Neural progenitor cell (in vitro differentiated cells): ENCODE data around the gene NPR3. TPM values are rescaled to one million over a fixed set of nuclear protein-coding genes. Genes with fewer than 3 reads are reported as not detected.

Experiments
- DNase-seq: peaks from one replicate; pipeline ENCODE4 v3.0.0-alpha.2; 2016; ENCODE audit warnings: low spot score
- H2AFZ ChIP-seq: fragments of 200-600 bp; sonication (generic); replicated peaks from 2 replicates; pipeline ENCODE4 v1.6.1; 2016; ENCODE audit warnings: antibody characterized with exemption
- H3F3A ChIP-seq: fragments of 200-600 bp; sonication (generic); 2 replicates; pipeline ENCODE4 v1.6.1; 2016; ENCODE audit warnings: antibody characterized with exemption, low read depth
- H3K27ac ChIP-seq: fragments of 200-600 bp; sonication (generic); 2 replicates; pipeline ENCODE4 v1.5.1; 2016; ENCODE audit warnings: mild to moderate bottlenecking
- H3K27me3 ChIP-seq: fragments of 200-600 bp; sonication (generic); 2 replicates; pipeline ENCODE4 v1.6.1; 2016; ENCODE audit warnings: mild to moderate bottlenecking, moderate library complexity
- H3K36me3 ChIP-seq: fragments of 200-600 bp; sonication (generic); 2 replicates; pipeline ENCODE4 v1.5.1; 2016
- H3K4me1 ChIP-seq: fragments of 200-600 bp; sonication (generic); 2 replicates; pipeline ENCODE4 v1.6.1; 2016; ENCODE audit warnings: mixed run types
- H3K4me2 ChIP-seq: fragments of 200-600 bp; sonication (generic); 2 replicates; pipeline ENCODE4 v1.6.1; 2016
- H3K4me3 ChIP-seq: fragments of 200-600 bp; sonication (generic); 2 replicates; pipeline ENCODE4 v1.5.1; 2016
- H3K79me2 ChIP-seq: fragments of 200-600 bp; sonication (generic); 2 replicates; pipeline ENCODE4 v1.6.1; 2016; ENCODE audit warnings: low read depth
- H3K9ac ChIP-seq: fragments of 200-600 bp; sonication (generic); 2 replicates; pipeline ENCODE4 v1.6.1; 2016
- H3K9me3 ChIP-seq: fragments of 200-600 bp; sonication (generic); 2 replicates; pipeline ENCODE4 v1.5.1; 2016; ENCODE audit warnings: low read depth
- H4K20me1 ChIP-seq: fragments of 200-600 bp; sonication (generic); 2 replicates; pipeline ENCODE4 v1.6.1; 2016; ENCODE audit warnings: low read depth
- H3K27ac Mint-ChIP-seq: 3 replicates; pipeline ENCODE4 v1.8.0; 2021; ENCODE audit warnings: mixed read lengths
- H3K27me3 Mint-ChIP-seq: 2 replicates; pipeline ENCODE4 v1.8.0; 2022; ENCODE audit warnings: low read depth, mild to moderate bottlenecking, inconsistent platforms, moderate library complexity, mixed read lengths; ENCODE audit not compliant: insufficient read depth
- H3K36me3 Mint-ChIP-seq: 3 replicates; pipeline ENCODE4 v1.8.0; 2021; ENCODE audit warnings: mixed read lengths
- H3K4me1 Mint-ChIP-seq: 3 replicates; pipeline ENCODE4 v1.8.0; 2021; ENCODE audit warnings: mixed read lengths
- H3K4me3 Mint-ChIP-seq: 3 replicates; pipeline ENCODE4 v1.8.0; 2021; ENCODE audit warnings: mild to moderate bottlenecking, moderate library complexity, mixed read lengths
- H3K9me3 Mint-ChIP-seq: 3 replicates; pipeline ENCODE4 v1.8.0; 2020; ENCODE audit warnings: mixed read lengths
- EZH2 ChIP-seq: fragments of 200-600 bp; sonication (generic); IDR thresholded peaks from 2 replicates; pipeline ENCODE4 v1.6.1; 2017; ENCODE audit warnings: antibody characterized with exemption, mild to moderate bottlenecking, moderate library complexity
- EZH2phosphoT487 ChIP-seq: fragments of 200-600 bp; sonication (generic); IDR thresholded peaks from 2 replicates; pipeline ENCODE4 v1.6.1; 2017; ENCODE audit warnings: antibody characterized with exemption
- total RNA-seq: library from RNA; depleted of rRNA; stranded (reverse); fragments of >200 nt; gene quantifications from 2 replicates; pipeline ENCODE4 v1.2.3, GENCODE V29; 2015; ENCODE audit warnings: low replicate concordance
- TF ChIP-seq, protein P1 (sequence below): fragments of 200-600 bp; sonication (generic); IDR thresholded peaks from 2 replicates; pipeline ENCODE4 v1.5.1; 2017; ENCODE audit warnings: antibody characterized with exemption, mild to moderate bottlenecking

The NPR3 gene
- total RNA-seq, 1 donor from 2014 or later = not detected

DNA sequence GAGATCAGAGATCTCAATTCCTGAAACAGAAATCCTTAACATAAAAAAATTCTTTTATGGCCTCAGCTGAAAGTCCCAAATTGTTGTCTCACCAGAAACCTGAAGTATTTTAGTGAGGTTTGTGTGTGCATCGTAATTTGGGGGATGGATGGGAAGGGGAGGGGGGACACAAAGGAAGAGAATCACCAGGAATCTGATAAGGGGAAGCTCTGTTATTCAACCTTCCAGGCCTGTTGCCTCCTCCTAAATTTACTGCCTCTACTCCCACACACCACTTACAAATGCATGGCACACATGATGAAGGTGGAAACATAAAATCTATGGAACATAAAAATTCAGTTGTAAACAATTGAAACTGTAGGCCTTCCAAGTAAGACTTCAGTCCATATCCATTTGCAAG, 97.7 kb downstream of the NPR3 start:
- no peaks in the 10 kb centered on the region for H3K27me3 ChIP-seq
- H3K36me3 ChIP-seq = no peaks in the 10 kb centered on the region
- Mint-ChIP-seq H3K4me3 (no peak overlapping the region), H3K27me3 (no peaks in the 10 kb centered on the region), H3K9me3 (peaks cover 6% of the 10 kb centered on the region), H3K4me1 (no peaks in the 10 kb centered on the region), H3K36me3 (no peaks in the 10 kb centered on the region), H3K27ac (no peak overlapping the region)
- no peak overlapping the region for H2AFZ ChIP-seq
- H3F3A ChIP-seq = no peaks in the 10 kb centered on the region
- no peak overlapping the region for H3K4me2 ChIP-seq
- no peak for DNase-seq
- H3K79me2 ChIP-seq = no peaks in the 10 kb centered on the region
- H4K20me1 ChIP-seq = no peaks in the 10 kb centered on the region
- no peak overlapping the region for H3K9ac ChIP-seq
- TF ChIP-seq EZH2 (no peak), EZH2phosphoT487 (no peak)
- TF ChIP-seq, protein P1, sequence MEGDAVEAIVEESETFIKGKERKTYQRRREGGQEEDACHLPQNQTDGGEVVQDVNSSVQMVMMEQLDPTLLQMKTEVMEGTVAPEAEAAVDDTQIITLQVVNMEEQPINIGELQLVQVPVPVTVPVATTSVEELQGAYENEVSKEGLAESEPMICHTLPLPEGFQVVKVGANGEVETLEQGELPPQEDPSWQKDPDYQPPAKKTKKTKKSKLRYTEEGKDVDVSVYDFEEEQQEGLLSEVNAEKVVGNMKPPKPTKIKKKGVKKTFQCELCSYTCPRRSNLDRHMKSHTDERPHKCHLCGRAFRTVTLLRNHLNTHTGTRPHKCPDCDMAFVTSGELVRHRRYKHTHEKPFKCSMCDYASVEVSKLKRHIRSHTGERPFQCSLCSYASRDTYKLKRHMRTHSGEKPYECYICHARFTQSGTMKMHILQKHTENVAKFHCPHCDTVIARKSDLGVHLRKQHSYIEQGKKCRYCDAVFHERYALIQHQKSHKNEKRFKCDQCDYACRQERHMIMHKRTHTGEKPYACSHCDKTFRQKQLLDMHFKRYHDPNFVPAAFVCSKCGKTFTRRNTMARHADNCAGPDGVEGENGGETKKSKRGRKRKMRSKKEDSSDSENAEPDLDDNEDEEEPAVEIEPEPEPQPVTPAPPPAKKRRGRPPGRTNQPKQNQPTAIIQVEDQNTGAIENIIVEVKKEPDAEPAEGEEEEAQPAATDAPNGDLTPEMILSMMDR = no peak
- H3K27ac ChIP-seq = no peak overlapping the region
- H3K4me1 ChIP-seq = no peaks in the 10 kb centered on the region
- H3K9me3 ChIP-seq = no peaks in the 10 kb centered on the region
- H3K4me3 ChIP-seq = no peak overlapping the region

DNA sequence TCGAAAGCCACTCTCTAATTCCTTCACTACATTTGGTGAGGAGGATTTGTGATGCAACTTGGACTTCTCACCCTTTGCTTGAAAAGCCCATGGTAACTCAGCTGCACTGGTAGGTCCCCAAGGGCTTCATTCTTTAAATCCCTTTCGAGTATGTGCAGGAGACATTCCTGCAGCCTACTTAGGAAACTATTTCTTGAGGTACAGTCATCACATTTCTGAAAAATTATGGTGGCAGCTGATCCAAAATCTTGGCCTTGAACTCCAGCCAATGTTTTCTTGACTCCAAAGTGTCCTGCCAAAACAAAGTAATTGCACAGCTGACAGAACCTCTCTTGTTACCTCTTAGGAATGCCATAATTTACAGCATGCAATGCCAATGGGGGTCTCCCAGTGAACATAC, 99.7 kb downstream of the NPR3 start:
- no peaks in the 10 kb centered on the region for H3K27me3 Mint-ChIP-seq
- H3K4me1 ChIP-seq = no peaks in the 10 kb centered on the region
- H3F3A ChIP-seq = no peaks in the 10 kb centered on the region
- no peak for TF ChIP-seq EZH2phosphoT487
- TF ChIP-seq, protein P1 = no peak
- TF ChIP-seq EZH2 = no peak
- H3K9me3 Mint-ChIP-seq = no peaks in the 10 kb centered on the region
- no peak overlapping the region for H3K4me3 Mint-ChIP-seq
- no peak overlapping the region for H3K9ac ChIP-seq
- no peak overlapping the region for H2AFZ ChIP-seq
- H3K4me1 Mint-ChIP-seq = no peaks in the 10 kb centered on the region
- no peaks in the 10 kb centered on the region for H3K79me2 ChIP-seq
- H3K36me3 ChIP-seq = no peaks in the 10 kb centered on the region
- H3K9me3 ChIP-seq = no peaks in the 10 kb centered on the region
- no peak overlapping the region for H3K4me3 ChIP-seq
- no peaks in the 10 kb centered on the region for H3K27me3 ChIP-seq
- no peak overlapping the region for H3K27ac Mint-ChIP-seq
- DNase-seq = no peak
- no peaks in the 10 kb centered on the region for H3K36me3 Mint-ChIP-seq
- H3K4me2 ChIP-seq = no peak overlapping the region
- no peak overlapping the region for H3K27ac ChIP-seq
- H4K20me1 ChIP-seq = no peaks in the 10 kb centered on the region

DNA sequence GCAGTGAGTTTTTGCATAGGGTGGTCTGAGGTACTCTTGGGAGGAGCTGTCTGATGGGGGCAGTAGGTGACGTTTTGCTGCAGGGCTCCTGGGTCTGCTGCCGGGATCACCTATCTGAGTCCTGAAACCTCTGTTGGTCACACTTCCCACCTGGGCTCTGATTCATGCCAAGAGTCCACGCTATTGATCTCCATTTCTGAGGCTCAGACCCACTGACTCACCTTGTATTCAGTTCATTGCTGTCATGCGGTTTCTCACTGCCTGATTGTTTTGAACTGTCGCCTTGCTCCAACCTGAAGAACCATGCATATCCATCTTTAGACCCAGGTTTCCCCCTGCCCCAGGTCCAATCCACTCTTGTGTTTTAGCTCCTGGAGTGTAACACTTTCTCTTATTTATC, 101.3 kb downstream of the NPR3 start:
- Mint-ChIP-seq H3K27me3 (no peaks in the 10 kb centered on the region), H3K27ac (no peak overlapping the region), H3K36me3 (no peaks in the 10 kb centered on the region), H3K4me1 (no peaks in the 10 kb centered on the region), H3K4me3 (no peak overlapping the region), H3K9me3 (no peaks in the 10 kb centered on the region)
- Histone ChIP-seq H2AFZ (no peak overlapping the region), H4K20me1 (no peaks in the 10 kb centered on the region), H3K4me1 (no peaks in the 10 kb centered on the region), H3K4me3 (no peak overlapping the region), H3K27ac (no peak overlapping the region), H3K36me3 (no peaks in the 10 kb centered on the region), H3K27me3 (no peaks in the 10 kb centered on the region), H3K9ac (no peak overlapping the region), H3K79me2 (no peaks in the 10 kb centered on the region), H3F3A (no peaks in the 10 kb centered on the region), H3K4me2 (no peak overlapping the region), H3K9me3 (no peaks in the 10 kb centered on the region)
- no peak for DNase-seq
- TF ChIP-seq EZH2phosphoT487 (no peak), EZH2 (no peak)
- TF ChIP-seq, protein P1 = no peak
